DMS153 treated with DMSO at 0.1 percent for 48 hours (cell line): Measurements from ENCODE around the gene CPXM1.
"Not testable (repeated sequence)": the region's sequence is repeated elsewhere in the genome, so short reads cannot be mapped to it uniquely, and the experiment has no call there.

Source experiments
- DNase-seq: peaks from one replicate; lab custom pipeline; 2025; ENCODE audit not compliant: unreplicated experiment; lab: John Stamatoyannopoulos, UW

CPXM1 gene

DNA sequence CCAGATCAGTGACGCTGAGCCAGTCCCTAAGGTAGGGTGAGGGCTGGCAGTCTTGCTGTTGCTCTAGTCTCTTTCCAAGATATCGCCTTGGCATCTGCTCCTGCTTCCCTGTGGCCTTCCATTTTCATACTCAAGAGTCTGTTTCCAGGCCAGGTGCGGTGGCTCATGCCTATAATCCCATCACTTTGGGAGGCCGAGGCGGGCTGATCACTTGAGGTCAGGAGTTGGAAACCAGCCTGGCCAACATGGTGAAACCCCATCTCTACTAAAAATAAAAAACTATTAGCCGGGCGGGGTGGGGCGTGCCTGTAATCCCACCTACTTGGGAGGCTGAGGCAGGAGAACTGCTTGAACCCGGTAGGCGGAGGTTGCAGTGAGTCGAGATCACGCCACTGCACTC is 30.3 kb downstream of the CPXM1 start:
- not testable (repeated sequence) for DNase-seq

DNA sequence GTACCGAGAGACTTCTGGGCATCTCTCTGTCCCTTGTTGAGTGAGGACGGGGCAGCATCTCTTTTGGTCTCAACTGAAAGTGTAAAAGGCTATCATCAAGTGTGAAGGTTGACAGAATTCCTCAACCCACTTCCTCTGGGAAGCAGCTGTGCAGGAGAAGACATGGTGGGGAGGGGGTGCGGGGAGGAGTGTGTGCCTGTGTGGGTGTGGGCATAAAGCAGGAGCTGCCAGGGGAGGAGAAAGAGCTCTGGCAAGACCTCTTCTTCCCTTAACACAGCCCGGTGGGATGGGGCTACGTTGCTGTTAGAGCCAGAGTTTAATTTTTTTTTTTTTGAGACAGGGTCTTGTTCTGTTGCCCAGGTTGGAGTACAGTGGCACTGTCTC is 31.8 kb downstream of the CPXM1 start:
- no peak for DNase-seq

DNA sequence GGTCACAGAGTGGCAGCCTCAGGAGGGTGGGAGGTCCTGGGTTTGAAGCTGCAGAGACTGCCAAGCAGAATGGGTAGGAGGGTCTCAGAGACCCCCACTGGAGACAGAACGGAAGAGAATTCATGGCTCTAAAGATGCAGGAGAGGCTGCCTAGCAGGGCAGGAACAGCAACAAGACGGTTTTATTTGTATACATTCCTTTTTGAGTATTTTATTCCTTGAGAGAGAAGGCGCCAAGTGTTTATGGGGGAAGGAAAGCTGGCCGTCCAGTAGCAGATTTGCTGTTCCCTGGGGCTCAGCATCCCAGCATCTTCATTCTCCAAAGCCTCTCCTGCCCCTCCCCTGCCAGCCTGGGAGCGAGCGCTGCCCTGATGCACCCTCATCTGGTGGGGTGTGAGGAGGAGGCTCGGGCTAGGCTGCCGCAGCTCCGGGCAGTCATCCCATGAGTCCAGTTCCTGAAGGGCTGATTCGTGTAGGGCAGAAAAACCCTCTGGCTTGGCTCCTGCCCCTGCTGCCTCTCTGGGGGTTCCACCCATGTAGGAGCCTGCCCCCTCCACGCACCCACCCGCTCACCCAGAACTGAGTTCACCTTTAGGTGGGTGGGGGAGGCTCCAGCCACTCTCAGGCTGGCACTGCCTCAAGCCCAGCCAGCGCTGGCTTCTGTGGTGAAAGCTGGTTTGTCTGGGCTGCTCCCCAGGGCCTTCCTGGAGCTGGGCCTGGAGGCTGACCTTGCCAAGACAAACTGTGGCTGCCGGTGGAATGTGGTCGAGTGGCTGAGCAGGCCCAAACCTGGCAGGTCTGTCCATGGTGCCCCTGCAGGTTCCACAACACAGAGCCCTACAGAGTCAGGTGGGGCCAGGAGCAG is 32.4 kb downstream of the CPXM1 start:
- no peak for DNase-seq

DNA sequence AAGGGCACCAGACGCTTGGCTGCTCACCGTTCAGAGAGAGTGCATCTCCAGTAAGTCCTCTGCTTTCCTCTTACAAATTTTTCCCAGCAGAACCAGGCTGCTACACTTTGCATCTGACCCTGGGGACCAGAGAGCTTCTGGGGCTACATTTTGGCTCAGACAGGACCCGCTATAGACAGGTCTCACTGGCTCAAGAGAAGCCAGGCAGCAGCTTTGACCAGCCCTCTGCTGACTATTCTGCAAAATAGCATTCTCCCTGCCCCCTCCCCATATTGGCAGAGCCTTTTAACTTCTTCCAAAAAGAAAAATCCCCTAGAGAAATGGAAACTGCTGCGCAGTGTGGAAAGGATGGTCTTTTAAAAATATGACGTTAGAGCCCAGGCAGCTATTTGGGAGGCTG is 37.2 kb downstream of the CPXM1 start:
- DNase-seq: no peak

DNA sequence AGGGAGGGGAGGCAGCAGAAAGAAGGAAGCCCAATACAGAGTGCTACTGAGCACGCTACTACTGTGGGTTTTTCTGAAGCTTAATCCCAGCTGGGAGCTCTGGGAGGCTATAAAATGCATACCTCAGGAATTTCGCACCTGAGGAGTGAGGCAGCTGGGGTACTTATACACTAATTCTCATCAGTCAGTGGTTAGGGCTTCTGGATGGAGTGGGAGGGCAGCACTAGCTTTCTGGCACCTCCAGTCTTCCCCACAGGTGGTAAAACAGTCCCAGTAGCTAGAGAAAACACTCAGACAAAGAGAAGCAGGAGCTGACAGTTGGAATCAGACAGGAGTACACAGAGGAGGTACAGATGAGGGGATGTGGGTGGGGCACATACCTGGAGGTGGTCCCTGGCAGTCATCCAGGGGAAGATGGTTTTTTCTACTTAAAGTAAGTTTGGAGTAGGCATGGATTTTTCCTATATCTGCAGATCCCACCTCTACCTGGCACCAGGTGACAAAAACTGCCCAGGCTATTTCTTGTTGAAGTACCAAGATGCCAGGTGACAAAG is 37.8 kb downstream of the CPXM1 start:
- DNase-seq: no peak

DNA sequence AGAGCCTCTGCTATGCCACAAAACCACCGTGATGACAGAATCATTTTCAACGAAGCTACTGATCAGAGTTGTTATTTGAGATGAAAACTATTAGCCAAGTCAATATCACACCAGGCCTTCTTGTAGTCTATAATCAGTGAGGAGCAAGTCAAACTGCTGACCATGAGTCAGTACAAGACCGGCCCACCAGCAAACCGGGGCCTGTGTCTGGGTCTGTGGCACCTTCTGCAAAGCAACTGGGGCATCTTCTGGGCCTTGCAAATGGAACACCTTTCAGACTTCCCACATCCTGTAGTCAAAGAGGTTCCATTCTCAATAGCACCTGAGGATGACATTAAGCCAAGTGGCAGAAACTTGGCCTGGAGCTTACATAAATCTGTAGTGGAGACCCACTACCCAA is 38.5 kb downstream of the CPXM1 start:
- DNase-seq: no peak

DNA sequence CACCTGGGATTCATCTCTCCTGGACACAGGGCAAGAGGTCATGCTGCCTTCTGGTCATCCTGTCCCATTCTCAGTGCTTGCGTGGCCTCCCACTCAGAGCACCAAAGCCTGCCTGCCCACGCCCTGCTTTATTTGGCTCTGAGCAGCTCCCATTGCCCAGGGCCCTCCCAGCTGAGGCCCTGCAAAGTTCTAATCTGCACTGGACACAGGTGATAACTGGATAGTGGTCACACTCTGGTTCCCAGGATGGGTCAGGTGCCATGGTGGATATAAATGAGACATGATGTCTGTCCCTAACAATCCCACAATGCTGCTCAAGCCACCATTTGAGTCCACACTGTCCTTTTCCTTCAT is 39.5 kb downstream of the CPXM1 start:
- no peak for DNase-seq

DNA sequence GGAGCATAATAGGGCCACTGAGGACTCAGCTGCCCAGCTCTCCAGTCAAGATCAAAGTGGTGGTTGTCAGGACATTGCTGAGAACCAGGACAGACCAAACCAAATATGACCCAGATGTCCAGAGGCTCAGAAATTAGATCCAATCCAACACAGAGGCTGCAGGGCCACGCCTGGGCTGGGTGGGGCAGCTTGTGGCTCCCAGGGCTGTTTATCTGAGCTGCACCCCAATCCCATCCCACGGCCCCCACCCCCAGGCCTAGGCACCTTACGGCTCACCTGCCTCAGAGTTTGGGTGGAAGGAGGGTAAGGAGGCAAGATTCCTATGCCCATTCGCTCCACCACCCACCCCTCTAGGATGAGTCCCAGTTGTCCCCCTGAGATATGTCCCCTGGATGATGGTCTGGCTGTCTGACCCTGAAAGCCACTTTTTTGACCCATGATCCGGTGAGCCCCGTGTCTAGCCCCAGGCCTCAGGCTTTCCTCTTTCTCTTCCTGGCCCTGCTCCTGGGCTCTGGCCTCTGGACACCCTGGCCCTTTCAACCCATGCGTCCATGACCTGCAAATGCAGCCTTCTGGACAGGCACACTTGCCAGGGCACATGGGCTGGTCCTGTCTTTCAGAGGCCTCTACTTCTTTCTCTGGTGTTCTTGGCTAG is 40.0 kb downstream of the CPXM1 start:
- no peak for DNase-seq

DNA sequence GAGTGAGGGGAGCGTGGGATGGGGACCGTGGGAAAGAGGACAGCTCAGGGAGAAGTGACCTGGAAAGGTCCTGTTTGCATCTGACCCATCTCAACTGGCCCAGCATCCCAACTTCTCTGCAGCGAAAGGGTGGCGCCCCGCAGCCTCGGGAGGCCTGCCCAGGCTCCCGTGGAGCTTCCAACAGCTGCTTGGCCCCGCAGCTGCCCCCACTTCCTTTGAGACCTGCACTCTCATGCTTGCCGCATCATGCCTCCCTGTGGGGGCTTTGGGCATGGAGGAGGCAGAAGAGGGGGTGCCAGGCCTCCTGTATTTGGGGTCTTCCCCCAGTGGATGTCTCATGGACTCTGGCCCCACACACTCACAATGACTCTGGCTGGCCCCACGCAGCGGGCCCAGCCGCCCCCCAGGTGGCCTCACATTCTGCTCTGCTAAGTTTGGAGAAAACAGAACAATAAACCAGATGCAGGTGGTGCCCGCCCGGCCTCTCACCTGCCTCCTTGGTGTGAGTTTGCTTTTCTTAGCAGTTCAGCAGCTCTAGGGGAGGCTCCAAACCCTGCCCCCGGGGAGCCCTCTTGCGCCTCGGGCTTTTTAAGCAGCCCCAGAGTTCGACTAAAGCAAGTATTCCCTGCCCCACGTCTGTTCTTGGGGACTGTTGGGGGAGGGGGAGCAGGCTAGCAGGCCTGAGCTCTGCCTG is 40.7 kb downstream of the CPXM1 start:
- DNase-seq: no peak

DNA sequence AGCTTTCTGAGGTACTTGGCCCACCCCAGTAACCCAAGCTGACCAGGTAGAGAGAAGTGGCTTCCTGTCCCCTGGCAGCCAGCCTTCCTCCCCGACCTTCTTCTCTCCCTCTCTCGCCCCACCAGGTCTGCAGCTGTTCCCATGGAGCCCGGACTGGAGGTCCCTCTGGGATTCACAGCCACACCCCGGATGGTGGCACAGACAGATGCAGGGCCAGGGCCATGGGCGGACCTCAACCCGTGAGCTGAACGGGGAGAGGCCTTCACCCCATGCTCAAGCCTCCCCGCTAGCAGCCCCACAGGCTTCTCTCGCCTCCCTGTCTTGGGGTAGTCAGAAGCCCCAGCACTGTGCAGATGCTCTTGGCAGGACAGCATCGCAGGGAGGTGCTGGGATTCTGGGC is 41.3 kb downstream of the CPXM1 start:
- no peak for DNase-seq

DNA sequence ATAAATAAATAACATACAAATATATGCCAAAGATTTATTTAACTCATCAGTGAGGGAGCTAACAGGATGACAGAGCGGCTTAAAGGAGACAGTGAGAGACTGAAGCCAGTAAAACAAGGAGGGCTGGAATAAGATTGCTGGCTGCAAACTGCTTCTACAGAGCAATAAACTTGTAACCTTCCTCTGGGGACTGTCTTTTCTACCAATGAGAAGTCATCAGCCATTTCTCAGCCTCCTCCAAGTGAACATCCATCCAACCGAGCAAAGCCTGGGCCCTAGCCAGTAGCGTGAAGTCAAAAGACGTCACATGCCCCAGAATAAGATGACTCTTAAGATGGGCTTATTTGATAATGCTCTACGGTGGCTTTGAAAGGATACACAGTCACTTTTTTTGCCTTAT is 42.5 kb downstream of the CPXM1 start:
- DNase-seq: no peak

DNA sequence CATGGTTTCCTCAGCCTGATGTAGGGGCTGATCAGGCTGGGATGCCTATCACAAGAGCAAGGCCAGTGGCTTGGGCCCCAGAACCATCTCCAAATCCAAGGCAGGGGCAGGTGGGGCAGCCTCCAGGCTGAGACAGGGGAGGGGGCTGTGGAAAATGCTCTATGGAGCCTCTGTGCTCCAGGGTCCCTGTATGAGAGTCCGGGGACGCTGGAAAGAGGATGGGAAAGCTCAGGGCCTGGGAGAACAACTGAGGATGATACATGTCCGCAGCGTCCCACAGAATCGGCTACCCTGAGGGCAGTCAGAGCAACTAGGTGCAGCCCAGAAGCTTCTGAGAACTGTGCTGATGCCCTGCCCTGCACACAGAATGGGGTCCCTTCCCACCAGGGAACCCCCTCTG is 43.4 kb downstream of the CPXM1 start:
- DNase-seq: no peak

DNA sequence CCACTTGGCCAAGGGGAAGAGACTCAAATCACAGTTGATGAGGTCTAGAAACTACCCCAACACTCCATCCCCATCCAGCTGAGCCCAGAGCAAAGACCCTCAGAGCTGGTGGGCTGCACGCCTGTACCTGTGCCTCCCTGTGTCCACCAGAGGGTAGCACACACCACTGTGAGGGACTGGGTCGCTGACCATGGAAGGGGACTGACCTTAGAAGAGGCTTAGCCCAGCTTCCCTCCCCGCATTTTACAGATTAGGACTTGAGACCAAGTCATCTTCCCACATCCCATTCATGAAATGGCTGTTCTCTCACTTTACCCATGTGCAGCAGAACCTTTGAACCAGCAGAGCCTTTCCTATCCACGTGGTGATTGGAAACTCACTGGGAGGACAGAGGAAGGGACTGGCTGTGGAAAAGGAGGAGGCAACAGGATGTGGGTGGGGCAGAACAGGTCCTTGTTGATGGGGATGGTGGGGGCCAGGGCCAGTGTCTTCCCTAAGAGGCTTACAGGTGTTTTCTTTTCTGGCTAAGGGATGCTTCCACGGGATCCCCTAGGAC is 44.3 kb downstream of the CPXM1 start:
- no peak for DNase-seq

DNA sequence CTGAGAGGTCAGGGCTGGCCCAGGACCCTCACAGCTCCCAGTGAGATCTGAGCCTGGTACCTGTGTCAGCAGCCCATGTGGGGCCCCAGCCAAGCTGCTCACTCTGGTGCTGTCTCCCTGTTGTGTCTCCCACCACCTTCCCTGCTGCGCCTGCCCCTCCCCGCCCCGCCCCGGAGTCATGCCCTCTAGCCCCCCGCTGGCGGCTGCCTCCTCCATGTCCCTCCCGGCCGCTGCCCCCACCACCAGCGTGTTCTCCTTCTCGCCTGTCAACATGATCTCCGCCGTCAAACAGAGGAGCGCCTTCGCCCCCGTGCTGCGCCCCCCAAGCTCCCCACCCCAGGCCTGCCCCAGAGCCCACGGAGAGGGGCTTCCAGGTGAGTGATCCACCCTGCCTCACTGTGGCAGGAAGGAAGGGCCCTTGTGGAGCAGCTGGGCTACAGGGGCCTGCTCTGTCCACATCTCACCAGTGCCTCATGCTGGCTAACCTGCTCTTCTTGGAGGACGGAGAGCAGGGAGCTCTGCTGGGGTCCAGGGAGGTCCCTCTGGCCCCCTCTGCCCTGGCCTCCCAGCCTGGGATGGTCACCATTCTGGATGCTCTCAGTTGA is 44.9 kb downstream of the CPXM1 start:
- no peak for DNase-seq

DNA sequence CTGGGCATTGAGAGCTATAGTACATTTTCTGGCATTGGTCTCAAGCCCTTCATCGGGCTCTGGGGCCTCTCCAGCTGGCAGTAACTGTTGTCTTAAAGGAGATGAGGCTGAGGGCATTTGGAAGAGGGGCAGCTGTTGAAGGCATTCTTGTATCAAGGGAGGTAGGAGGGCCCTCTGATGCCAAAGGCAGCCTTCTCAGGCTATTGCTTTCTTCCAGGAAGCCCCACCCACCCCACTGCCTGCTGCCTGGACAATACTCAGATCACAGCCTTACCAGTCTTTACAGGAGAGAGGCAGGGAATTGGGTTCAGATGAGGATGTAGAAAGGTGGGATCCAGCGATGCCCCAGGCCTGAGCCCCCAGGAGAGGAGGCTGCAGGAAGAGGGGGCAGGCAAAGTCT is 46.0 kb downstream of the CPXM1 start:
- DNase-seq: no peak

DNA sequence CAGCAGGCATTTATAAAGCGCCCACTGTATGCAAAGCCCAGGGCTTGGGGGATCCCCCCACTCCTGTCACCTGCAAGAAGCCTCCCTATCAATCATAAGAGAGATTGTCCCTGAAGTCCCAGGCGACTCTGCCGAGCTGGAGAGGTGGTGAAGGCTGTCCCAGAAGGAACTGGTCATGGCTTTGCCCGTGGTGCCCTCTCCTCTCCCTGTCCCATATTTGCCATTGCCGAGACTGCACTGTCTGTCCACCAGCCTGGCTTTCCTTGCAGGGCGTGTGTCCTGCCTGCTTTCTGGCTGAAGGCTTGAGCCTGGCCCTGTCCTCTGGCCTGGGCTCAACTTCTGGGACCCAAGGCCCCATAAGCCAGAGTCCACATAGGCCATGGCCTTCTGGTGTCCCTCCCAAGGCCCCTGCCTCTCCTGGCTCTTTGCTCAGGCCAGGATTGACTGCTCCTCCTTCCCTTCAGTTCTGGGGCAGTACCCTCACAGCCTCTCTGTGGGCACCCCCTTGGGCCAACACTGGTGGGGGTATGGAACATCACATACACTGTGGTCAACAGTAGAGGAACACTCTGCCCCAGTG is 46.9 kb downstream of the CPXM1 start:
- no peak for DNase-seq

DNA sequence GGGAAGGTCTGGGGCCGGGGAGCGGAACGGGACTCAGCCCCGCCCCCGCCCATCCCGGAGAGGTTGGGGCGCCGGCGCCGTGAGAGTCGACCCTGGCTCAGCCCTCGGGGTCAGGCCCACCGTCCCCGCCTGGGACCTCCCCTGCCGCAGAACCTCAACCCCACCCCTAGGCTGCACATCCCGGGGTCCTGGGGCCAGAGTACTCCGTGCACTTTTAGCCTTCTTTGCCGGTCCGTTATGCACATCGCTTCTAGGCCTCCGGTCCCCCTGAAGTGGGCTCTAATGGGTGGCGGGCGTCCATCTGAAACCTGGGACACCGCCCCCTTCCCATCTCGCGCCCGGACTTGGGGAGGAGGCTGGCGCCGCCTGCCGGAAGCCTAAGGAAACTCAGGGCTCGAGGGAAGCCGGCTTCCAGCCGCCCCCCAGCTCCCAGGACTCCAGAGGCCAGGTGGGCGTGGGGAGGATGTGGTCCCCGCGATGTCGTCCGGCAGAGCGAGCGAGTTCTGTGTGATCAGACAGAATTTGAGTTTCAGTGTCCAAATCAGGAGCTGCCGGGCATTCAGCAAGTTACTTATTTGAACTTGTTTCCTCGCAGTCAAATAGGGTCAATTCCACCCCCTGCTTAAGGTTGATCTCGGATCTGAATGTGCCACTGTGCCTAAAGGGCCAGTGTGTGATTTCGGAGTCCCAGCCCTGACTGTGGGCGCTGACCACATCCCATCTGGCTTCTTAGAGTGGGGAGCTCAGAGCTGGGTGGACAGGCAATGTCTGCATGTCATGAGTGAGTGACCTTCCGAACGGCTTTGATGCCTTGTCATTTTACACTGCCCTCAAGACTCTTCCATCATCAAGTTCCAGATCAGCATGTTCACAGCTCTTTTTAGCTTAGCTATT is 47.6 kb downstream of the CPXM1 start:
- DNase-seq: peak; percentile 16

DNA sequence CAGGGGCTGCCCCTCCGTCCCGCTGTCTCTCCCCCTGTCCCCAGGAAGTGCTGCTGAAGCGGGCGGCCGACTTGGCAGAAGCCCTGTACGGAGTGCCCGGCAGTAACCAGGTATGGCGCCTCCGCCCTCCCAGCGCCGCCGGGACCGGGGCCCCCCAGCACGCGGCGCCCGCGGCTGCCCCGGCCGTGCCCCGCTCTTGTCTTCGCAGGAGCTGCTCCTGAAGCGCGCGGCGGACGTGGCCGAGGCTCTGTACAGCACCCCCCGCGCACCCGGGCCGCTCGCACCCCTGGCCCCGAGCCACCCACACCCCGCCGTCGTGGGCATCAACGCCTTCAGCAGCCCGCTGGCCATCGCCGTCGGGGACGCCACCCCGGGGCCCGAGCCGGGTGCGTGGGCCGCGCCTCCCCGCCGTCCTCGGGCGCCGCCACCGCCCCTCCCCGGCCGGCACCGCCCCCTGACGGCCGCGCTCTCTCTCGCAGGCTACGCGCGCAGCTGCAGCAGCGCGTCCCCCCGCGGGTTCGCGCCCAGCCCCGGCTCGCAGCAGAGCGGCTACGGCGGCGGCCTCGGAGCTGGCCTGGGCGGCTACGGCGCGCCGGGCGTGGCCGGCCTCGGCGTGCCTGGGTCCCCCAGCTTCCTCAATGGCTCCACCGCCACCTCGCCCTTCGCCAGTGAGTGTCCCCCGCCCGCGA is 48.4 kb downstream of the CPXM1 start:
- DNase-seq: no peak

DNA sequence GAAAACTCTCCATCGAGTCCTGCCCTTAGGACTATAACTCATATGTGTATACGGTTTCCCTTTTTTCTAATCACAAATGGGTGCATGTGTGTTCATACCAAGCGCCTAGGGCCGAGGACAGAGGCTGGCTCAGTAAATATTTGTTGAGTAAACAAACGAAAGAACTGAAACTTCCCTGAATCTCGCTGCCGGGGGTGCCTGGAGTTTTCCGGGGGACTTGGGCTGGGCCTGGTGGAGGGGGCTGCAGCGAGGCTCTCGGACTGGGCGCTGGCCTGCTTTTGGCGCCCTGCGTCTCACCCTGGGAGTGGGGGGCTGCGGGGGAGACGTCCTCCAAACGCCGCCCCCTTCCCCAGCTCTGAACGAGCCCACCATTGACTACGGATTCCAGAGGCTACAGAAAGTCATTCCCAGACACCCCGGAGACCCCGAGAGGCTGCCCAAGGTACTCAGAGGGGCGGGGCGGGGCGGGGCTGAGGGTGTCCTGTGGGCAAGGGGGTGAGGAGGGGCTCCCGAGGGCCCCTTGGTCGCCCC is 49.0 kb downstream of the CPXM1 start:
- DNase-seq: no peak
